SHP77 (cell line): ENCODE measurements around the gene SND1.

Experiments
- DNase-seq, 2 experiments: peaks; one replicate each; lab custom pipeline; 2025; lab: John Stamatoyannopoulos, UW

SND1 gene

DNA sequence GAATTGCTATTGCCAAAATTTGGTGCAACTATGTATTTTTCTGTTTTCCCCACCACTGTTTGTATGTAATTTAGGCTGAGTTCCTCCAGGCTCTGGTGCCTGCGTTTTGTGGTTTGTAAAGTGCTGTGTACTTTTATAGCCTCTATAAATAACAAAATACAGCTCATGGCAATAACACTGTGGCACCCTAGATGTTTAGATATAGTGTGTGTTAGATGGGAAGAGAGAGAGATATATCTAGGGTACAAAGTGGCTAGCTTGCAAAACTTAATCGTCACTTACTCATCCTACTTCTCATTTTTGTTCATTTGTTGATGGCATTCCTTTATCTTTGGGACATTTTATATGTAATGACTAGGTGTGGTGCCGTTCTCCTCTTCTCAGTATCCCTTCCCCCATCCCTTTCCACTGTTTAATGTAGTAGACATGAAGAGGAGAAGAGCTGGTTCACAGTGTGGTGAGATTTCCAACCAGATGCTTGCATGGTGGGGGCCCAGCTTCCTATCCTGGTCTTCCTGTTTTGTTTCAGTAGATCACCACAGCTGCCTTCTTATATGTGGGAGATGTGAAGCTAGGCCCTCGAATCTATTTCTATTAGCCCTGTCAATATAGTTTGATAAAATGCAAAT is 115.0 kb downstream of the SND1 start:
- no peak for DNase-seq

DNA sequence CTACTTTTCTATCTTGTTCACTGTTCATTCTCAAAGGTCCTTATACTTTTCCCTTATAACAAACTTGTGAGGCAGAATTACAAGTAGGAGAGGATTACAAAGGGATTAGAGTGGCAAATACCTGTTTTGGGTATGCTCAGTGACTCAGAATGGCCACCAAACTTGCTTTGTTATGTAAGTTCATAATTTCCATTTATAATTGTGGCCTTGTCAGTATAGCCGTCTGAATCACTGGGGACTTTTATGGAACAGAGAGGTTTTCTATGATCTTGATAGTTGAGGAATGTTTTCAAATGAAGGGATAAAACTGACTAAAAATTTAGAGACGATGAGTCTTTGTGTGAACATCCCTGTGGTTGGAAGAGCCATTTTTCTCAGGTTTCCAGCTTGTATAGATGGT is 116.2 kb downstream of the SND1 start:
- no peak for DNase-seq

DNA sequence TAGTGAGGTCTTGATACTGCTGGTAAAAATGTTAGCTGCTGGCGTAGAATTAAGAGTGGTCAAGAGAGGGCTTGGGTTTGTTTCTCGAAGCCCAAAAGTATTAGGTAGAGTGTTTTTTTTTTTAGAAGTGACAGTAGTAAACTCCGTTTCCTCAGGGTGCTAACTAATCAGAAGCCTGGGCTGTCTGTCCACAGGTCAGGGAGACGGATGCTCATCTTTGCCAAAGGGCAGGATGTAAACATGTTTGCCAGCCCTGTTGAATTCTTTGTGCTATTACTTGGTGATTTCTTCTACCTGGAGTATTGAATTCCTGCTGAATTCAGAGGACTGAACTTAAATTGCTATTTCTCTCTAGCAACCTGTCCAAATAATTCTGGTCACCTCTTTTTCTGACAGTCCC is 117.1 kb downstream of the SND1 start:
- DNase-seq, result no peak

DNA sequence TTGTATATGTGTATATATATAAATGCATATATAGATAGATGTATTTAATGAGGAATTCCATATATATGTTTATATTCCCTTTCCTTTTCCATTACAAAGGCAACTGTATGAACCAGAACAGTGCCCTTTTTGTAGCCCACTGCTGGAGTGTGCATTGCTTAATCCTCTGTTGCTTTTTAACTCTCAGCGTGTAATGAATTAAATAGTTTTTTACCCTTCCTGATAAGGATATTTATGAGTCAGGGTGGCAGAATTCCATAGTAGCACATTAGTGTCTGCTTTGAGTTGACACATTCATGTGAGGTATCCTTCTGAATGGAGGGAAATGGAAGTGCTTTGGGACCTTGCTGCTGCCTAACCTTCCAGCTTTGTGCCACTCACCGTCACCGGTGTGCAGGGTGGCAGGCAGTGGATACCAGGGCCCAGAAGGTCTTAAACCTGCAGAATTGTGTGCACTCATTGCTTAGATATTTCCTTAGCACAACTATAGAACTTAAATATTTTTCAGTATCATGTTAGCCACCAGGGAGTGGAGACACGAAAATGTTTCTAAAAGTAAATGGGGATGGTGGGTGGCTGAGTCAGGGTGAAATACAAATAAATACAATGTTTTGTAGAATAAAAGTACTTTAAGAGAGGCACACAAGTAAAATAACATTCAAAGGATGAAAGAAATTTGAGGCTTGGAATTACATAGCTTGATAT is 117.9 kb downstream of the SND1 start:
- no peak for DNase-seq

DNA sequence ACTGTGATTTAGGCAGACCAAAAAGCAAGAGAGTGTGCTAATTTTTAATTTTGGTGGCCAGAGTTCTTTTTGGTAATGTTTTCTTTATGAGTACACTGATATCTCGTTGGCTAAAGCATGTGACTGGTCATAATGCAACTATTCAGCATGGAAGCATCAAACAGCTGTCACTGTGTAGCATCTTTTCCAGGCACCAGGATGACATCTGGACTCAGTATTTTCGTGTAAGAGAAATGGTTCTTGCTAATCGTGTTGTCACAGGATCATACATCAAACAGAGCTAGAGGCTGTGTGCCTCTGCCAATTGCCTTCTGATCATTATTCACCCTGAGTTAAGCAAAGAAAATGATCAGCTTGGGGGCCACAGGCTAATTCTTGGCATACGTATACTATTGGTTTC is 118.9 kb downstream of the SND1 start:
- DNase-seq, result no peak

DNA sequence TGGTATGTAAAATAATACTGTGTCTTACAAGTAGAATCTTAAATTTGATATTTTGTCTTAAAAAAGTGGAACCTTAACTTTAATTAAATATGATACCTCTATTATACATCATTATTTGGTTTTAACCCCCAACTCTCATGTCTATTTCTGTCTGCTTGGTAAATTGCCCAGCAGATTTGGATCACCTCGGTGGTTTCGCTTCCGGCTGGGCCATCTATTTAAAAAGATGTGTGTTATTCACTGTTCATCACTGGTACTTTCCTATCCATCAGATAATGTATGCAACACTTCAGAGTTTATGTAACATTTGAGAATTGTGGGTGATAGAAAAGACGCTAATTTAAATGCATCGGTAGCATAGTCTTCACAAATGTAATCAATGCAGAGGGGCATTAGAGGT is 119.7 kb downstream of the SND1 start:
- no peak for DNase-seq

DNA sequence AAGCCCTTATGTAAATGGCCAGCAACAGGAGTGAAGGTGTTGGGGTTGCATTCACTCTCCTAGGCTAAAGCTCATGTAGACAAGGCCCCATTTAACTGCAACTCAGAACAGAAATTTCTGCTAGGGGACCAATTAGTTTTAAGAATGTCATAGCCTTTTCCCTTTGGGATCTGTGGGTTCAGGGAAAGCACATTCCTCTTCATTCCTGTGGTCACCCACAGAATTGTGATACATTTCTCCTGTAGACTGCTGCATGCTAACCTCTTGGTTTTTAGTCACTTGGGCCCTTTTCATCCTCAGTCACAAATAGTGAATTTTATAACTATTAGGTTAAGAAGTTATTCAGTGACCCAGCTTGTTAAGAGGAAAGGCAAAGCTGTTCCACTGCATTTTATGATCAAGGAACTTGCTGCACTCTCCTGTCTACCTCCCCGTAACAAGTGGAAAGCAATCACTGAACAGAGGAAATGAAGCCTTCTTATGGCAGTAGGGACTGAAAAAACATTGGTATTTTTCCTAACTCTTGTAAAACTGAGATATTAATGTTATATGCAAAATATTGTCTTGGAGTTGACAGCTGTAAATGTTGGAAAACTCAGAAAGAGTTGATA is 124.9 kb downstream of the SND1 start:
- DNase-seq, result no peak

DNA sequence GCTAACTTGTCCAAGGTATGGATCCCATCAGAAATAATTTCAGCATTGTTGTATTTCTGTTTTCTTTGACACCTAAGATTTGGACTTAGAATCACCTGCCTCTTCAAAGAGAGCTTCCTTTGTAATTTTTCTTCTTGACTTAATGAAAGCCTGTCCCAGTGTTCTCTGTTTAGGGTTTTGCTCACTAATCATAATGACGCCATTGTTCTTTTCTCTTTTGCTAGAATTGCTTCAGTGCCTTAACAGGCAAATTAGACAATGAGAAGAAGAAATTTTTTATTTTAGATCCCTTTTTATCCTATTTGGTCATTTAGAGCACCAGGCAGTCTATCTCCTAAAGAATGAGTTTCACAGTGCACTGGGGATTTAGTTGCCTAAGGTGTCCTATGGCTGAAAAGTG is 128.5 kb downstream of the SND1 start:
- DNase-seq, result no peak

DNA sequence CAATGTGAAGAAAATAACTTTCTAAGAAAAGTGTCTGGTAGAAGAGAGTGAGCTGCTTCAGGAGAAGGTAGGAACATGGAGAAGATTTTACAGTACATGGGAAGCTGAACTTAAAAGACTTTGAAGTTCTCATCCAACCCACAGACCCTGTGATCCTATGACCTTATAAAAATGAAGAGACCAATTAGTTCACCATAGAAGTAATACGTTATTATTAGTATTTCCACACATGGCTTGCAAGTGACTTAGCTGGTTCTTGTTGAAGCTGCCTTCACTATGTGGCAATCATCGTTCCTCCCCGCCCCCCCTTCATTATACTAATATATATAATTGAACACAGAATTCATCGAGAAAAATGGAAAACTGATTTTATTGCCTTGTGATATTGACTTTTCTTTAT is 129.1 kb downstream of the SND1 start:
- DNase-seq, result no peak

DNA sequence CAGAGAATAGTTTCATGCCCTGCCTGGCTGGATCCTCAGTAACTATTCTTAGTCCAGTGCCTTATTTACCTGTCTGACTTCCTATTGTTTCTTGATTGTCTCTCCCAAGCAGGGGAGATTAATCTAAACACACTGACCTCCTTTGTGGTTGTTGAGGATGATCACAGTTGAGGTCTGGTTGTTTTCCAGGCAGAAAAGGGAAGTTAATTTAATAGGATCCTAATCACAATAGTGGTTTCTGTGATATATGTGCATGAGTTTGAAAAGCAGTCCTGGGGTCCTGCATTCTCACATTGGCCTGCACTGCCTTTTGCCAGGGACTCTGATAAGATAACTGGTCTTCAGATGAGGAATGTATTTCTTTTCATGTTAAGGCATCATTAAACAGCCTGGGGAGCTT is 130.1 kb downstream of the SND1 start:
- no peak for DNase-seq

DNA sequence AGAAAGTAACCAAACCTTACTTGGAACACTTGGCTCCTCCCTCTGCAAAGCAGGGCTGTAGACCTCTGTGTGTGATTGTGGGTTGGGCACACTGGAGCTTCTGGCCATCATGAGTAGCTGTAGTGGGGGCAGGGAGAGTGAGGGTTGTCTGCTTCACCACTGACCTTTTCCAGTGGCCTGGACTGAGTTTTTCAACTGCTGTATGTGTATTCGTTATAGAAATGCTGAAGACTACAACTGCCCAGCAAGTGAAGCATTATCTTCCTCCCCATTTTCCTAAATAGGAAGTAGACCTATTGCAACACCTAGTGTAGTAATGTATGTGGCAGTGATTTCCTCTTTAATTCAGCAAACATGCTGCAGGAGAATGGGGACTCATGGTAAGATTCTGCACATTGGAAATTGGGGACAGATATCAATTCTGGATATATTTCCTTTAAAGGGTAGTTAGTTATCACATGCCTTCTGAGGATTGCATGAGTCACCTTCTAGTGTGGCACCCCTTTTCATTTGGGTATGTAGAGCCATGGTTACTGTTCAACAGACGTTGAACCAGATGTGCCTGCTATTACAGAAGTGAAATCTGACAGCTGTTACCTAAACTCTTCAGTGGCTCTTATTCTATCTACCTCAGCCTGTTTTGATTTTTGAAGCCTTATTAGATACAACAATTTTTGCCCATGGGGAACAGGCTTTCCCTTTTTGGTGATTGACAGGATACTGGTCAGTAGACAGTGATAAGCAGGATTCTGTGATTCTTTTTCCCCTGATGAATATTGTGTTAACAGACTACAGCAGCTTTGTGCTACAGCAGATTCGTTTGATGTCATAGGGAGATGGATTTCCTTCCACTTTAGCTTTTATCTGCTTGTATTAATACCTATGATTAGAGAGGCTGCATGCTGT is 130.9 kb downstream of the SND1 start:
- DNase-seq, result no peak

DNA sequence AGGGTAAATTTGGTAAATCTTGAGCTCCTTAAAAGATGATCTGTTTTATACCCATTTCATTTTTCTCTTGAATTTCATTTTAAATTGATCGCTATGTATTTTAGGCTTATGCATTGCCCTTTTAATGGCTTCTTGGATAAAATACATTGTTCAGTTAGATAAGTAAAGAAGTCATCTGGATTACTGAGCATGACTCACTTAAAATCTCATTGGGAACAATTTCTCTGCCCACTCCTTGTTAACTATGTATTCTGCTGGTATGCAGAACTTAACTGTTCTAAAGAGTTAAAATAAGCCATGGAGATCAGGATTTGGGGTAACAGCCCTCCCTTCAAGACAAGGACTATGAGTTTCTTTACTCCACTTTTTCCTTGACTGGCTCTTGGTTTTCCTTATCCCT is 134.2 kb downstream of the SND1 start:
- DNase-seq, result no peak

DNA sequence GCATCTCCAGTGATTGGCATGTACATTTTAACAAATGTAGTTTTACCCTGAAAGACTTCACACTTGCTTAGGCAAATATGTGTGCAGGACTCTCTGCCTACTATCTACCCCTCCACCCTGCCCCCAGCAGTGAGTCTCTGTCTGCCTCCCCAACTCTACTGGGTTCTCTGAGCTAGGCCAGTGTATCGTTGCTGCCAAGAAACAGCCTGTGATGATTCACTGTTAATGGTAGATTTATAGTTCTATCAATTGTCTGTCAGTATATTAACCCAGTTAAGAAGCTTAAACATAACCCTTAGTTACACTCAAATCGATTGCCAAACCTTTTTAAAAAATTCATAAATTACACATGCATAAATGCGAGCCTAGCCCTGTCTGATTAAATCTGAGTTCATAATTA is 137.0 kb downstream of the SND1 start:
- DNase-seq, result no peak

DNA sequence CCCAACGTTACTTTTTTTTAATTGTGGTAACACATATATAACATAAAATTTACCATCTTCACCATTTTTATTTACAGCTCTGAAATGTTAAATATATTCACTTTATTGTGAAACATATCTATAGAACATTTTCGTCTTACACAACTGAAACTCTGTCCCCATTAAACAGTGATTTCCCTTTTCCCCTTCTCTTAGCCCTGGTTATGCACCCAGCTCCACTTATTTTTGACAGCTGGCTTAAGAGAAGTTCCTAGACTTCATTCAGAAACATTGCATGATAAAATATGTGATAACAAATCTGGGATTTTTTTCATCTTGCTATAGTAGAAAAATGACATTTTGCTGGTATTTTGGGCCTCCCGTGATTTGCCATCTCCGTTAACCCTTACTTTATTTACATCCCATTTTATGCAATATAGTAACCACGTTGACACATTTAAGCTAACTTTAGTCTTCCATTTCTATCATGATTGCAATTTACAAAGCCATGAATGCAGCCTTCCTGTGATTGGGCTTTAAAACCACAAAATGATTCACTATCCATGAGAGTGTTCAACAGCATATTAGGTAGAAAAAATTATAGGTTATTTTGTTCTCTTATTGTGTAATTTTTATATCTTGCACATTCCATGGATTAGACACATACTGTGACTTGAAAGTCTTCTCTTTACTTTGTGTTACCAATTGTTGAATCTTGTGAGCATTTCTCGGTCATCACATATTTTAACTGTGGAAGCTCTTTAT is 139.6 kb downstream of the SND1 start:
- DNase-seq, result no peak

DNA sequence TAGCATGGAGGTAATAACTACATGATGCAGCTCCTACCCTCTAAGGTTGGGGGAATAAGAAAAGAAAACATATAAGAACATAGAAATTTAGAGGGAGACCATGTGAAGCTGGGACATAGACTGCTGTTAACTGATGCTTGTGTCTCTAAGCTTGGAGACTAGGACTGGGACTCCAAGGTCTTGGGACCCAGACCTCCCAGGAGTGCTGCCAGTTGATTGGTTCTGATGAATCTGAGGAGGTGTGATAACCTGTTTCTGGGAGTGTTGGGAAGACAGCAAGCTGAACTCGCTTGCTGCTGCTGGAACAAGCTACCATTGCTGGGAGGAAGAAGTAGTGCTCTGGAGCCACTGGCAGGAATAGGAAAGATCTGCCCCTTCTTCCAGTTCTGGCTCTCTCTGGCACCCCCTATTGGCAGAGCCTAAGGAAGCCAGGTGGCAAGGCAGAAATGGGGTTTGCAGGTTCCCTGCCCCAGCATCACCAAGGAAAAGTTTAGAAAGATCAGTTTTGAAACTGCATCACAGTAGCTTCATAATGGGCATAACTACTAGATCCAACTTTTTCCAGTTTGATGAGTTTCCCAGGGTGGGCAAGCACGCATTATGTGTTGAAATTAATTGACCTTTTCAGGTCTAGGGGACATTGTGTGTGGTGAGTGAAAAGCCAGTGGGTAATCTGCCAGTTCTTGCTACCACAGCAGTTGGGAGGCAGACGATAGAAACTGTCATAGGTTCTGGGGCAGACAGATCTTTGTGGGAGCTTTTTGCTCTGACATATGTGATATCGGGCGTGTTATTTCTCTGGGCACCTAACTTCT is 140.7 kb downstream of the SND1 start:
- DNase-seq, result peak in 1 of 2 experiments; percentile 1

DNA sequence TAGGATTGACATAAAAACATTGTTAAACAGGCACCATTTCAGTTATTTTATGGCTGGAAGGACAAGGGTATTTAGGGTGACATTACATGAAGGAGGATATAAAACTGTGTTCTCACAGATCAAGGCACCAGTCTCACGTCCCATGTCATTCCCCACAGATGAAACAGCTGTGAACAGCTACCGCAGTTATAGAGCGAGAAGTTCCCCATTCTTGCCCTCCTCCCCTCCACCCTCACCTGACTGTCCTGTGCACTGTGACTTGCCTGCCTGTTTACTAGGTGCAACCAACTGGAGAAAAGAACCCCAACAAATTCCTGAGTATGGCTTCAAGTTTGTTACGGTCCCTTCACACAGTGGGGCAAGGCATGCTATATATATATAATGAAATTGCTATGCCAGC is 141.6 kb downstream of the SND1 start:
- no peak for DNase-seq

DNA sequence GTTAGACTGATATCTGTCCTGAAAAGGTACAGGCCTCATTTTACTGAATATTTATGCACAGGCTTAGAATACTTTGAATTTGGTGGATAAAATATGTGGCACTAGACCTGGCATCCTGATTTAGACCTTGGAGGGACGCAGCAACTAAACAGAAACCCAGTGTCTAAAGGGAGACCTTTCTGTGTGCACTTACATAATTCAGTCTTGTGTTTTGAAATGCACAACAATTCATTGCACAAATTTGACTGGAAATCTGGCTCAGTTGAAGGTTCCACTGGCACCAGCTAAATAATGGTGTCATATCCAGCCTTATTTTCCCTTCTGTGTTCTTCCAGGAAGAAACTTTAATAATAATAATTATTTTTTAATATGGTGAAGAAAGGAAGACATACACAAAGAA is 142.1 kb downstream of the SND1 start:
- no peak for DNase-seq

DNA sequence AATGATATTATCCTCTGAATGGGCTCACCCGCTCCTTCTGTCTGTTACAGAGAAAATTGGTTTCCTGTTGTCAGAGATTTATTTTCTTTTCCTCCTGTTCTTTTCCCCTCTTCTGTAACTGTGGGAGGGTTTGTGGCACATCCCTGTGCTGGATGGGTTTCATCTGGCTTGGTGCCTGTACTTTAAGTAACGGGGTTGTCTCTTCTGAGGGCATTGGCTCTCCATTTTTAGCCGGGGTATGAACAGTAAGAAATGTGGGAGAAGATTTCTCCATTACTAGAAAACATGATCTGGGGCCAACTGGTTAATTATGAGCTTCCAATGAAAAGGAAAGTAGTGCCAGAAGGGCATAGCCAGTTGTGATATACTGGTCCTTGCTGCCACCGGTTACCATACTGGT is 142.6 kb downstream of the SND1 start:
- no peak for DNase-seq

DNA sequence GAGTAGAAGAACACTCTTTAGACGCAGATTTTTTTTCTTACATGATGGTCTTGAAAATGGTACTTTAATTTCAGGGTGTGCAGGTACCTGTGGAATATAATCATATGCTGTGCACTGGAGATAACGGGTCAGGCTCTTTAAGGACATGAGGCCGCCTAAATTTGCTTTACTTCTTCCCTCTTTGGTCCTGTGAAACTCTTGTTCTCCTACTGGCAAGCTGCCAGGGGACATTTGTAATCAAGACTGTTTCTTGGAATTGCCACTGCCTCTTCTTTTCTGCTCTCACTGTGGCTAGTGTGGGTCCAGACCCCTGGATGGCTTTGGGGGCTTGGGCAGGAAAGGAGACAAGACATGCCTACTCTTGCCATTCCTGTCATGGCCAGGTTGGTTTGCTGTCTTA is 146.0 kb downstream of the SND1 start:
- no peak for DNase-seq

DNA sequence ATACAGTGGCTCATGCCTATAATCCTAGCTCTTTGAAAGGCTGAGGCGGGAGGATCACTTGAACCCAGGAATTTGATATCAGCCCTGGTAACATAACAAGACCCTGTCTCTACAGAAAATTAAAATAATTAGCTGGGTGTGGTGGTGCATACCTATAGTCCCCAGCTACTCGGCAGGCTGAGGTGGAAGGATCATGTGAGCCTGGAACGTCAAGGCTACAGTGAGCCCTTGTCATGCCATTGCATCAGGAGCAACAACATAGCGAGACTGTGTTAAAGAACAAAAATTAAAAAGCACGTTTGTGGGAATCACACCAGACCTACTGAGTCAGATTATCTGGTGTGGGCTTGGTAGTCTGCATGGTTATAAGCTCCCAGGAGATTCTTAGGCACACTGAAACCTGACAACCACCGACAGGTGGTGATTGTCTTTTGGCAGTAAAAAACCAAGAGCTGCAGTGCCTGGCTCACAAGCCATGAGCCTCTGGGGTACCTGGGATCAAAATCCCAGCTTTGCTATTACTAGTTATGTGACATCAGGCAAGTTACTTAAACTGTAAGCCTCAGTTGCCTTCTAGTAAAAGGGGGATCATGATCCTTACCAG is 146.9 kb downstream of the SND1 start:
- DNase-seq, result no peak
